Activated CD8-positive, alpha-beta memory T cell treated with anti-CD3 and anti-CD28 coated beads, Interleukin-2, amount 50 U/mL, for 4 hours (primary cell): ENCODE data around the gene FCMR.

Source experiments
- DNase-seq: peaks from one replicate; pipeline ENCODE4 v3.0.0-alpha.2; 2020

Gene FCMR

GRCh38 chr1:206921772-206922265 is at the start of gene FCMR:
FCMR (minus strand) TSS chr1:206921941; CDS start chr1:206921854, 87 bp downstream.
- no peak for DNase-seq

GRCh38 chr1:206971029-206971655 is 49.4 kb upstream of the FCMR start:
- DNase-seq: no peak

GRCh38 chr1:206970446-206970845 is 48.7 kb upstream of the FCMR start, which contains the start of gene FCAMR:
FCAMR (minus strand) TSS chr1:206970460; CDS start chr1:206970125, 335 bp downstream.
- DNase-seq: no peak

GRCh38 chr1:206969090-206969489 is 47.3 kb upstream of the FCMR start:
- DNase-seq: no peak

- DNase-seq: no peak
Observed at GRCh38 chr1:206967096-206967849, 45.5 kb upstream of the FCMR start.

- no peak for DNase-seq
Observed at GRCh38 chr1:206965781-206966180, 44.0 kb upstream of the FCMR start.

- DNase-seq: no peak
Observed at GRCh38 chr1:206963740-206964139, 42.0 kb upstream of the FCMR start.

GRCh38 chr1:206963119-206963712 is 41.5 kb upstream of the FCMR start:
- no peak for DNase-seq

GRCh38 chr1:206962272-206962671 is 40.5 kb upstream of the FCMR start:
- DNase-seq: no peak

- DNase-seq: no peak
Observed at GRCh38 chr1:206961668-206962067, 39.9 kb upstream of the FCMR start.

- DNase-seq: no peak
Observed at GRCh38 chr1:206960676-206961386, 39.1 kb upstream of the FCMR start.

- DNase-seq: no peak
Observed at GRCh38 chr1:206958144-206958543, 36.4 kb upstream of the FCMR start.

GRCh38 chr1:206957639-206958038 is 35.9 kb upstream of the FCMR start:
- DNase-seq: no peak

GRCh38 chr1:206955476-206956451 is 34.0 kb upstream of the FCMR start:
- no peak for DNase-seq

- no peak for DNase-seq
Observed at GRCh38 chr1:206954459-206955342, 33.0 kb upstream of the FCMR start.

GRCh38 chr1:206953626-206954025 is 31.9 kb upstream of the FCMR start:
- no peak for DNase-seq

GRCh38 chr1:206953126-206953525 is 31.4 kb upstream of the FCMR start:
- DNase-seq: no peak

GRCh38 chr1:206952171-206952570 is 30.4 kb upstream of the FCMR start:
- DNase-seq: no peak

- DNase-seq: no peak
Observed at GRCh38 chr1:206951318-206952100, 29.8 kb upstream of the FCMR start.

- no peak for DNase-seq
Observed at GRCh38 chr1:206949641-206950040, 27.9 kb upstream of the FCMR start.
